B cell (primary cell): ENCODE data around the gene PNLDC1. TPM values are rescaled to one million over a fixed set of nuclear protein-coding genes. Genes with fewer than 3 reads are reported as not detected.

Experiments used
- ATAC-seq: fragments of 200-7000 bp; cut with Tn5 transposase; one replicate; pipeline ENCODE4 v1.10.0; 2021; ENCODE audit warnings: low read depth, mild to moderate bottlenecking, moderate number of reproducible peaks, moderate library complexity
- CTCF ChIA-PET: fragments of 350-600 bp; sonication (Branson Sonifier 250); formaldehyde crosslinking; loops from one replicate; lab custom pipeline; 2021; ENCODE audit warnings: antibody characterized with exemption, inconsistent platforms; lab: Charles Lee
- POLR2A ChIA-PET: fragments of 350-600 bp; sonication (Branson Sonifier 250); formaldehyde crosslinking; loops from one replicate; lab custom pipeline; 2021; ENCODE audit warnings: antibody characterized with exemption; lab: Charles Lee
- DNase-seq: peaks from one replicate; pipeline ENCODE4 v3.0.0; 2013
- H2AFZ ChIP-seq: 2 replicates; pipeline ENCODE4 v1.6.1; 2012; ENCODE audit warnings: mild to moderate bottlenecking, low read depth, low read length; ENCODE audit not compliant: insufficient read depth, poor library complexity, severe bottlenecking
- H3K27ac ChIP-seq, 2 donors: 1 replicate in 1 of 2; 2 replicates in 1 of 2; pipeline ENCODE4 v1.5.1; 2012 to 2013; ENCODE audit warnings: low read length in 2 of 2, mild to moderate bottlenecking in 2 of 2, moderate library complexity in 1 of 2
- H3K27me3 ChIP-seq, 4 experiments: fragments of 200-600 bp in 1 of 4; sonication (generic) in 1 of 4; replicated peaks in 1 of 4; 1 replicate in 2 of 4; 2 replicates in 2 of 4; pipeline versions ENCODE4 v1.6.1 to v1.7.0; 2013 to 2016; ENCODE audit warnings: low read length in 3 of 4, mild to moderate bottlenecking in 2 of 4, mixed read lengths in 1 of 4, moderate library complexity in 1 of 4; ENCODE audit not compliant: insufficient read depth in 4 of 4, control insufficient read depth in 3 of 4; ENCODE audit errors: control extremely low read depth in 1 of 4
- H3K36me3 ChIP-seq, 2 experiments: replicated peaks in 1 of 2; 1 replicate in 1 of 2; 2 replicates in 1 of 2; pipeline versions ENCODE4 v1.6.1 to v1.7.1; 2013; ENCODE audit warnings: low read length in 1 of 2; ENCODE audit not compliant: insufficient read depth in 2 of 2, control insufficient read depth in 1 of 2; ENCODE audit errors: control extremely low read depth in 1 of 2, extremely low read depth in 1 of 2
- H3K4me1 ChIP-seq, 2 donors: fragments of 200-600 bp in 1 of 2; sonication (generic) in 1 of 2; 1 replicate in 1 of 2; 2 replicates in 1 of 2; pipeline versions ENCODE4 v1.5.1 to v1.6.1; 2013 to 2017; ENCODE audit warnings: low read length in 2 of 2; ENCODE audit not compliant: control insufficient read depth in 2 of 2, insufficient read depth in 2 of 2
- H3K4me2 ChIP-seq: replicated peaks from 2 replicates; pipeline ENCODE3; 2012; ENCODE audit warnings: mild to moderate bottlenecking, low read depth, low read length; ENCODE audit not compliant: poor library complexity, severe bottlenecking
- H3K4me3 ChIP-seq, 5 experiments: fragments of 200-600 bp in 1 of 5; sonication (generic) in 1 of 5; 1 replicate in 3 of 5; 2 replicates in 2 of 5; pipeline versions ENCODE4 v1.5.1 to v1.7.0; 2011 to 2016; ENCODE audit warnings: low read length in 4 of 5, mild to moderate bottlenecking in 4 of 5, low read depth in 2 of 5, control low read depth in 1 of 5, moderate library complexity in 1 of 5; ENCODE audit not compliant: insufficient read depth in 1 of 5; ENCODE audit errors: control extremely low read depth in 1 of 5, extremely low read depth in 1 of 5
- H3K79me2 ChIP-seq: fragments of 200-600 bp; sonication (generic); one replicate; pipeline ENCODE4 v1.6.0; 2016; ENCODE audit warnings: low read length; ENCODE audit not compliant: control insufficient read depth, insufficient read depth
- H3K9ac ChIP-seq: fragments of 200-600 bp; sonication (generic); 2 replicates; pipeline ENCODE4 v1.6.1; 2017; ENCODE audit warnings: mild to moderate bottlenecking, low read length, moderate library complexity
- H3K9me3 ChIP-seq, 3 donors: one replicate each; pipeline versions ENCODE4 v1.6.1 to v1.7.1; 2013; ENCODE audit warnings: low read length in 2 of 3; ENCODE audit not compliant: control insufficient read depth in 2 of 3, insufficient read depth in 1 of 3; ENCODE audit errors: control extremely low read depth in 1 of 3
- H4K20me1 ChIP-seq: 2 replicates; pipeline ENCODE4 v1.6.0; 2012; ENCODE audit warnings: mild to moderate bottlenecking, low read length; ENCODE audit not compliant: insufficient read depth, control insufficient read depth, poor library complexity, severe bottlenecking
- H3K27ac Mint-ChIP-seq: one replicate; pipeline ENCODE4 v1.8.0; 2021; ENCODE audit warnings: mixed read lengths
- H3K27me3 Mint-ChIP-seq: one replicate; pipeline ENCODE4 v1.8.0; 2021; ENCODE audit warnings: mixed read lengths
- H3K4me1 Mint-ChIP-seq: one replicate; pipeline ENCODE4 v1.8.0; 2021; ENCODE audit warnings: mixed read lengths
- H3K4me3 Mint-ChIP-seq: one replicate; pipeline ENCODE4 v1.8.0; 2021; ENCODE audit warnings: mixed read lengths
- H3K9me3 Mint-ChIP-seq: one replicate; pipeline ENCODE4 v1.8.0; 2022; ENCODE audit warnings: mixed read lengths; ENCODE audit not compliant: insufficient read depth
- CTCF ChIP-seq: fragments of 200-600 bp; IDR thresholded peaks from one replicate; pipeline ENCODE4 v1.8.0; 2022; ENCODE audit warnings: antibody characterized with exemption, mild to moderate bottlenecking
- EZH2 ChIP-seq: IDR thresholded peaks from 2 replicates; pipeline ENCODE4 v1.6.1; 2012; ENCODE audit warnings: borderline replicate concordance, low read depth, mild to moderate bottlenecking, moderate library complexity, low read length; ENCODE audit not compliant: insufficient read depth, poor library complexity, severe bottlenecking
- WGBS: methylation state at CpG from one replicate; pipeline ENCODE4 v1.1.5; 2013; ENCODE audit warnings: missing lambda C conversion rate; ENCODE audit not compliant: insufficient coverage; 5-methylcytosine and 5-hydroxymethylcytosine counted together
- intact Hi-C: fragments of 100-400 bp; cut with micrococcal nuclease; formaldehyde crosslinking; loops from one replicate; pipeline ENCODE4 v1.10.0; 2022
- polyA plus RNA-seq: library from polyadenylated mRNA; depleted of rRNA; stranded (reverse); fragments of >200 nt; gene quantifications from 2 replicates; pipeline ENCODE4 v1.2.3, GENCODE V29; 2012
- total RNA-seq, 2 donors: library from RNA; stranded (reverse); fragments of 120-200 nt in 1 of 2; gene quantifications; 1 replicate in 1 of 2; 2 replicates in 1 of 2; pipeline versions ENCODE4 v1.2.3 to v1.2.4, GENCODE V29; 2013 to 2022

Gene PNLDC1
- total and polyA plus RNA-seq, 2 donors (not counting 1 experiment from before 2014, with no cell fraction given) = 0.13 to 0.71 TPM

GRCh38 chr6:159762681-159763293, 37.3 kb upstream of the PNLDC1 start:
- Histone ChIP-seq H3K36me3 (peaks cover 8 to 22% of the 10 kb centered on the region in 2 experiments), H3K27ac (peak overlapping the region; percentile 95 to 96), H4K20me1 (no peaks in the 10 kb centered on the region), H3K9ac (peak overlapping the region; percentile 92), H3K9me3 (no peaks in the 10 kb centered on the region), H2AFZ (peak overlapping the region; percentile 88), H3K4me2 (peak overlapping the region; percentile 95), H3K27me3 (no peaks in the 10 kb centered on the region), H3K79me2 (peaks cover 20% of the 10 kb centered on the region), H3K4me1 (peaks cover 17 to 19% of the 10 kb centered on the region in 2 donors), H3K4me3 (peak overlapping the region; percentile 83 to 99 (median 93))
- WGBS = 16% methylated on average over 16 of the region's 16 CpGs
- peak; percentile 74 for DNase-seq
- TF ChIP-seq EZH2 (no peak), CTCF (no peak)
- CTCF ChIA-PET = interaction anchor here (1.3 to 1.7 kb wide), 2 partner anchors 25 to 33 kb away, joined by 3 to 4 read pairs; no protein-coding TSS in a partner anchor
- Mint-ChIP-seq H3K27ac (peak overlapping the region; percentile 96), H3K4me1 (peaks cover 21% of the 10 kb centered on the region), H3K4me3 (peak overlapping the region; percentile 95), H3K9me3 (no peaks in the 10 kb centered on the region), H3K27me3 (no peaks in the 10 kb centered on the region)
- intact Hi-C loops = loop anchor here (1.0 kb wide), 4 partner anchors 27 to 206 kb away; partner anchors contain the start of genes SOD2, TCP1 and WTAP
- POLR2A ChIA-PET = interaction anchor here (3.6 kb wide), 1 partner anchor 27 kb away, joined by 28 read pairs; the partner anchor contains the start of genes MRPL18 and TCP1
- ATAC-seq = no peak

GRCh38 chr6:159766906-159767305, 33.2 kb upstream of the PNLDC1 start:
- intact Hi-C loops = no loop called here
- H3K9me3 Mint-ChIP-seq = no peaks in the 10 kb centered on the region
- H3K4me3 Mint-ChIP-seq = no peak overlapping the region
- Histone ChIP-seq H3K27me3 (no peaks in the 10 kb centered on the region), H4K20me1 (no peaks in the 10 kb centered on the region), H2AFZ (no peak overlapping the region), H3K27ac (no peak overlapping the region), H3K79me2 (peaks cover 11% of the 10 kb centered on the region), H3K9ac (no peak overlapping the region), H3K4me2 (no peak overlapping the region), H3K36me3 (peaks cover 8 to 30% of the 10 kb centered on the region in 2 experiments), H3K9me3 (peaks cover 0 to 4% (median 0%) of the 10 kb centered on the region in 3 donors), H3K4me1 (peaks cover 8 to 9% of the 10 kb centered on the region in 2 donors), H3K4me3 (no peak overlapping the region)
- DNase-seq (no peak), ATAC-seq (no peak)
- H3K27me3 Mint-ChIP-seq = no peaks in the 10 kb centered on the region
- no peak for TF ChIP-seq EZH2
- no peak for TF ChIP-seq CTCF
- CTCF ChIA-PET = no interaction called here
- peaks cover 7% of the 10 kb centered on the region for H3K4me1 Mint-ChIP-seq
- H3K27ac Mint-ChIP-seq = no peak overlapping the region
- POLR2A ChIA-PET = interaction anchor here (0.7 kb wide), 1 partner anchor 939 kb away, joined by 4 read pairs; no protein-coding TSS in a partner anchor
